Neural cell (in vitro differentiated cells): ENCODE data around the gene PRKG1.

Experiments used
- CTCF ChIP-seq: fragments of 450-650 bp; IDR thresholded peaks from 2 replicates; pipeline ENCODE4 v1.5.1; 2014; ENCODE audit warnings: antibody characterized with exemption, mild to moderate bottlenecking, moderate library complexity; ENCODE audit not compliant: poor library complexity, severe bottlenecking
- EP300 ChIP-seq: fragments of 450-650 bp; conservative IDR thresholded peaks from 2 replicates; pipeline ENCODE4 v1.6.1; 2014; ENCODE audit warnings: antibody characterized with exemption, mild to moderate bottlenecking, moderate library complexity; ENCODE audit not compliant: poor library complexity, severe bottlenecking
- POLR2AphosphoS5 ChIP-seq: IDR thresholded peaks from 2 replicates; pipeline ENCODE4 v1.6.1; 2012
- RAD21 ChIP-seq: fragments of 450-650 bp; conservative IDR thresholded peaks from 2 replicates; pipeline ENCODE4 v1.6.1; 2014; ENCODE audit warnings: antibody characterized with exemption, mild to moderate bottlenecking, moderate library complexity
- REST ChIP-seq: IDR thresholded peaks from 2 replicates; pipeline ENCODE4 v1.6.1; 2012; ENCODE audit warnings: borderline replicate concordance

GRCh38 chr10:51950996-51951555 is 876.8 kb downstream of the PRKG1 start:
- TF ChIP-seq CTCF (no peak), EP300 (no peak), POLR2AphosphoS5 (no peak), RAD21 (no peak), REST (no peak)
